ENCODE measurements around the gene SSH2.
A peak's percentile ranks its signal among the peaks of the same experiment; 100 is the strongest.

SSH2 gene

DNA sequence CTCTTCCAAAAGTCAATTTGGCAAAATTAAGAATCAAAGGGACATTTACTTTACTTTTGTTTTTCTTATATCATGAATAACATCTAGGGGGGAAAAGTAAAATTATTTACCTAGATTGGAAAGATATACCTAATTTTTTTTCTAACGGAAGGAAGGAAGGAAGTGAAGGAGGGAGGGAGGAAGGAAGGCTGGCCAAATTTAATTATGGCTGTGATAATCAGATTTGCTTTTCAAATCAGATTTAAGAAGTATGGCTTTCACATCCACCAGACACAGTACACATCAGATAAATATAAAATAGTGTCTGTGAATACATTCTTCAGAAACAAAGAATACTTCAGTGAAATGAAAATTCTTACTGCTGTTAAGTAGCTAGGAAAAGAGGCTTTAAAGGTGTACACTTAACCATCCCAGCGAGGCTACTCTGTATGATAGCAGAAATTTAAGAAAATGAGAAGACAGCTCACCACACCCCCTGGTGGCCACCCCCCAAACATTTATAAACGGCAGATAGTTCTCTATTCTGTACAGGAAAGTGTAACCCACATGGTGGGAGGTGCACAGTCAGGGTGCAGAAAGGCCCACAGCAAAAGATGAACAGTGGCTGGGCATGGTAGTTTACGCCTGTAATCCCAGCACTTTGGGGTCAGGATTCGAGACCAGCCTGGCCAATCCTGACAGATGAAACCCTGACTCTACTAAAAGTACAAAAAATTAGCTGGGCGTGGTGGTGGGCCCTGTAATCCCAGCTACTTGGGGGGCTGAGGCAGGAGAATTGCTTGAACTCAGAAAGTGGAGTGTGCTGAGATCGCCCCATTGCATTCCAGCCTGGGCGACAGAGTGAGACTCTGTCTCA is 150.8 kb downstream of the SSH2 start:
- H3K36me3 ChIP-seq (ENCODE audit: control insufficient read depth in 2 of 2, insufficient read depth in 1 of 2, low read length in 2 of 2), result peaks cover 0 to 3% of the 10 kb centered on the region in 2 experiments; a peak in 2 of 3 replicates
- CTCF ChIA-PET, result interaction anchor here (0.5 to 6.5 kb wide), 46 partner anchors 8 to 781 kb away, joined by 3 to 161 read pairs (median 4); no protein-coding TSS in a partner anchor
- no peak overlapping the region for H3K27ac ChIP-seq (ENCODE audit: extremely low read depth, low read depth, low read length)
- POLR2A ChIA-PET, result interaction anchor here (0.6 to 1.5 kb wide), 4 partner anchors 12 to 140 kb away, joined by 3 to 5 read pairs (median 4); no protein-coding TSS in a partner anchor
- no peak overlapping the region for H3K4me3 ChIP-seq (ENCODE audit: low read depth, low read length)
- H3K4me1 ChIP-seq (ENCODE audit: control insufficient read depth, insufficient read depth, low read length), result no peaks in the 10 kb centered on the region
- no peaks in the 10 kb centered on the region for H3K9me3 ChIP-seq (ENCODE audit: control insufficient read depth, insufficient read depth, low read depth, low read length)
- TF ChIP-seq ZNF366 (tag by site-specific recombination; conservative IDR thresholded peaks at IDR 0.05), result peak; percentile 35; the same call in 1 of the 2 replicates
- no peak for TF ChIP-seq ZBTB1 (tag by site-specific recombination; IDR thresholded peaks at IDR 0.05)
- no peak for TF ChIP-seq ZNF19 (tag by site-specific recombination; IDR thresholded peaks at IDR 0.05; ENCODE audit: low read depth)
- TF ChIP-seq MEIS1 (CRISPR knock-in tag; IDR thresholded peaks at IDR 0.05; ENCODE audit: borderline replicate concordance), result no peak
- TF ChIP-seq ZNF544 (tag by site-specific recombination; IDR thresholded peaks at IDR 0.05), result no peak
- no peak for TF ChIP-seq SCRT1 (tag by site-specific recombination; IDR thresholded peaks at IDR 0.05; ENCODE audit: borderline replicate concordance)
- TF ChIP-seq ZNF510 (tag by site-specific recombination; IDR thresholded peaks at IDR 0.05; ENCODE audit: insufficient replicate concordance), result no peak
- no peak for TF ChIP-seq ZNF214 (tag by site-specific recombination; IDR thresholded peaks at IDR 0.05; ENCODE audit: borderline replicate concordance)
- no peak for TF ChIP-seq KLF9 (tag by site-specific recombination; IDR thresholded peaks at IDR 0.05; ENCODE audit: low read depth)
- no peak for TF ChIP-seq ZSCAN23 (tag by site-specific recombination; IDR thresholded peaks at IDR 0.05)
- TF ChIP-seq IKZF3 (tag by site-specific recombination; IDR thresholded peaks at IDR 0.05), result no peak
- no peak for TF ChIP-seq ZNF2 (tag by site-specific recombination; IDR thresholded peaks at IDR 0.05)
- TF ChIP-seq, protein P1, sequence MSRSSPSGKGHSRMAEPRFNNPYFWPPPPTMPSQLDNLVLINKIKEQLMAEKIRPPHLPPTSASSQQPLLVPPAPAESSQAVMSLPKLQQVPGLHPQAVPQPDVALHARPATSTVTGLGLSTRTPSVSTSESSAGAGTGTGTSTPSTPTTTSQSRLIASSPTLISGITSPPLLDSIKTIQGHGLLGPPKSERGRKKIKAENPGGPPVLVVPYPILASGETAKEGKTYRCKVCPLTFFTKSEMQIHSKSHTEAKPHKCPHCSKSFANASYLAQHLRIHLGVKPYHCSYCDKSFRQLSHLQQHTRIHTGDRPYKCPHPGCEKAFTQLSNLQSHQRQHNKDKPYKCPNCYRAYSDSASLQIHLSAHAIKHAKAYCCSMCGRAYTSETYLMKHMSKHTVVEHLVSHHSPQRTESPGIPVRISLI (tag by site-specific recombination; IDR thresholded peaks at IDR 0.05), result peak; percentile 85
- TF ChIP-seq GLIS2 (tag by site-specific recombination; IDR thresholded peaks at IDR 0.05), result peak; percentile 43; the same call in 1 of the 2 replicates
- no peak for TF ChIP-seq ZNF324 (tag by site-specific recombination; IDR thresholded peaks at IDR 0.05)
- TF ChIP-seq, protein P2, sequence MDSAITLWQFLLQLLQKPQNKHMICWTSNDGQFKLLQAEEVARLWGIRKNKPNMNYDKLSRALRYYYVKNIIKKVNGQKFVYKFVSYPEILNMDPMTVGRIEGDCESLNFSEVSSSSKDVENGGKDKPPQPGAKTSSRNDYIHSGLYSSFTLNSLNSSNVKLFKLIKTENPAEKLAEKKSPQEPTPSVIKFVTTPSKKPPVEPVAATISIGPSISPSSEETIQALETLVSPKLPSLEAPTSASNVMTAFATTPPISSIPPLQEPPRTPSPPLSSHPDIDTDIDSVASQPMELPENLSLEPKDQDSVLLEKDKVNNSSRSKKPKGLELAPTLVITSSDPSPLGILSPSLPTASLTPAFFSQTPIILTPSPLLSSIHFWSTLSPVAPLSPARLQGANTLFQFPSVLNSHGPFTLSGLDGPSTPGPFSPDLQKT (IDR thresholded peaks at IDR 0.05; ENCODE audit: borderline replicate concordance, low read depth, low read length), result no peak
- TF ChIP-seq BCL11A (tag by site-specific recombination; IDR thresholded peaks at IDR 0.05; ENCODE audit: low read depth), result no peak
- TF ChIP-seq, protein P3, sequence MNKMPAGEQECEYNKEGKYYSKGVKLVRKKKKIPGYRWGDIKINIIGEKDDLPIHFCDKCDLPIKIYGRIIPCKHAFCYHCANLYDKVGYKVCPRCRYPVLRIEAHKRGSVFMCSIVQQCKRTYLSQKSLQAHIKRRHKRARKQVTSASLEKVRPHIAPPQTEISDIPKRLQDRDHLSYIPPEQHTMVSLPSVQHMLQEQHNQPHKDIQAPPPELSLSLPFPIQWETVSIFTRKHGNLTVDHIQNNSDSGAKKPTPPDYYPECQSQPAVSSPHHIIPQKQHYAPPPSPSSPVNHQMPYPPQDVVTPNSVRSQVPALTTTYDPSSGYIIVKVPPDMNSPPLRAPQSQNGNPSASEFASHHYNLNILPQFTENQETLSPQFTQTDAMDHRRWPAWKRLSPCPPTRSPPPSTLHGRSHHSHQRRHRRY (tag by site-specific recombination; IDR thresholded peaks at IDR 0.05), result no peak
- TF ChIP-seq KLF16 (tag by site-specific recombination; IDR thresholded peaks at IDR 0.05), result no peak
- TF ChIP-seq, protein P4, sequence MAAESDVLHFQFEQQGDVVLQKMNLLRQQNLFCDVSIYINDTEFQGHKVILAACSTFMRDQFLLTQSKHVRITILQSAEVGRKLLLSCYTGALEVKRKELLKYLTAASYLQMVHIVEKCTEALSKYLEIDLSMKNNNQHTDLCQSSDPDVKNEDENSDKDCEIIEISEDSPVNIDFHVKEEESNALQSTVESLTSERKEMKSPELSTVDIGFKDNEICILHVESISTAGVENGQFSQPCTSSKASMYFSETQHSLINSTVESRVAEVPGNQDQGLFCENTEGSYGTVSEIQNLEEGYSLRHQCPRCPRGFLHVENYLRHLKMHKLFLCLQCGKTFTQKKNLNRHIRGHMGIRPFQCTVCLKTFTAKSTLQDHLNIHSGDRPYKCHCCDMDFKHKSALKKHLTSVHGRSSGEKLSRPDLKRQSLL (tag by site-specific recombination; IDR thresholded peaks at IDR 0.05), result no peak
- TF ChIP-seq ZNF473 (tag by site-specific recombination; IDR thresholded peaks at IDR 0.05), result no peak
- no peak for TF ChIP-seq SP2 (tag by site-specific recombination; IDR thresholded peaks at IDR 0.05)
- TF ChIP-seq KLF7 (tag by site-specific recombination; IDR thresholded peaks at IDR 0.05; ENCODE audit: borderline replicate concordance), result no peak
- no peak for TF ChIP-seq ZXDB (tag by site-specific recombination; IDR thresholded peaks at IDR 0.05)
- TF ChIP-seq, protein P5, sequence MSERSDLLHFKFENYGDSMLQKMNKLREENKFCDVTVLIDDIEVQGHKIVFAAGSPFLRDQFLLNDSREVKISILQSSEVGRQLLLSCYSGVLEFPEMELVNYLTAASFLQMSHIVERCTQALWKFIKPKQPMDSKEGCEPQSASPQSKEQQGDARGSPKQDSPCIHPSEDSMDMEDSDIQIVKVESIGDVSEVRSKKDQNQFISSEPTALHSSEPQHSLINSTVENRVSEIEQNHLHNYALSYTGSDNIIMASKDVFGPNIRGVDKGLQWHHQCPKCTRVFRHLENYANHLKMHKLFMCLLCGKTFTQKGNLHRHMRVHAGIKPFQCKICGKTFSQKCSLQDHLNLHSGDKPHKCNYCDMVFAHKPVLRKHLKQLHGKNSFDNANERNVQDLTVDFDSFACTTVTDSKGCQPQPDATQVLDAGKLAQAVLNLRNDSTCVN (tag by site-specific recombination; optimal IDR thresholded peaks at IDR 0.05), result no peak
- TF ChIP-seq, protein P6, sequence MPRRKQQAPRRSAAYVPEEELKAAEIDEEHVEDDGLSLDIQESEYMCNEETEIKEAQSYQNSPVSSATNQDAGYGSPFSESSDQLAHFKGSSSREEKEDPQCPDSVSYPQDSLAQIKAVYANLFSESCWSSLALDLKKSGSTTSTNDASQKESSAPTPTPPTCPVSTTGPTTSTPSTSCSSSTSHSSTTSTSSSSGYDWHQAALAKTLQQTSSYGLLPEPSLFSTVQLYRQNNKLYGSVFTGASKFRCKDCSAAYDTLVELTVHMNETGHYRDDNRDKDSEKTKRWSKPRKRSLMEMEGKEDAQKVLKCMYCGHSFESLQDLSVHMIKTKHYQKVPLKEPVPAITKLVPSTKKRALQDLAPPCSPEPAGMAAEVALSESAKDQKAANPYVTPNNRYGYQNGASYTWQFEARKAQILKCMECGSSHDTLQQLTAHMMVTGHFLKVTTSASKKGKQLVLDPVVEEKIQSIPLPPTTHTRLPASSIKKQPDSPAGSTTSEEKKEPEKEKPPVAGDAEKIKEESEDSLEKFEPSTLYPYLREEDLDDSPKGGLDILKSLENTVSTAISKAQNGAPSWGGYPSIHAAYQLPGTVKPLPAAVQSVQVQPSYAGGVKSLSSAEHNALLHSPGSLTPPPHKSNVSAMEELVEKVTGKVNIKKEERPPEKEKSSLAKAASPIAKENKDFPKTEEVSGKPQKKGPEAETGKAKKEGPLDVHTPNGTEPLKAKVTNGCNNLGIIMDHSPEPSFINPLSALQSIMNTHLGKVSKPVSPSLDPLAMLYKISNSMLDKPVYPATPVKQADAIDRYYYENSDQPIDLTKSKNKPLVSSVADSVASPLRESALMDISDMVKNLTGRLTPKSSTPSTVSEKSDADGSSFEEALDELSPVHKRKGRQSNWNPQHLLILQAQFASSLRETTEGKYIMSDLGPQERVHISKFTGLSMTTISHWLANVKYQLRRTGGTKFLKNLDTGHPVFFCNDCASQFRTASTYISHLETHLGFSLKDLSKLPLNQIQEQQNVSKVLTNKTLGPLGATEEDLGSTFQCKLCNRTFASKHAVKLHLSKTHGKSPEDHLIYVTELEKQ (tag by site-specific recombination; IDR thresholded peaks at IDR 0.05; ENCODE audit: borderline replicate concordance), result no peak
- no peak for TF ChIP-seq ZNF560 (tag by site-specific recombination; IDR thresholded peaks at IDR 0.05; ENCODE audit: borderline replicate concordance)

Data from HEK293 (cell line).